IgD-negative memory B cell (primary cell): ENCODE data around the gene GABRE. TPM values are rescaled to one million over a fixed set of nuclear protein-coding genes. Genes with fewer than 3 reads are reported as not detected.

Experiments used
- H3K27ac Mint-ChIP-seq, 3 donors: one replicate each; pipeline ENCODE4 v1.8.0; 2020 to 2022; ENCODE audit warnings: mild to moderate bottlenecking in 3 of 3, mixed read lengths in 3 of 3, moderate library complexity in 1 of 3
- H3K27me3 Mint-ChIP-seq: one replicate; pipeline ENCODE4 v1.8.0; 2021; ENCODE audit warnings: mixed read lengths
- H3K36me3 Mint-ChIP-seq: one replicate; pipeline ENCODE4 v1.8.0; 2020; ENCODE audit warnings: mild to moderate bottlenecking, mixed read lengths
- H3K4me1 Mint-ChIP-seq, 3 donors: one replicate each; pipeline ENCODE4 v1.8.0; 2020 to 2022; ENCODE audit warnings: mixed read lengths in 3 of 3, mild to moderate bottlenecking in 1 of 3
- H3K4me3 Mint-ChIP-seq, 4 donors: one replicate each; pipeline ENCODE4 v1.8.0; 2020 to 2022; ENCODE audit warnings: mild to moderate bottlenecking in 4 of 4, mixed read lengths in 4 of 4, moderate library complexity in 3 of 4
- H3K9me3 Mint-ChIP-seq, 3 donors: one replicate each; pipeline ENCODE4 v1.8.0; 2020 to 2021; ENCODE audit warnings: mixed read lengths in 3 of 3, mild to moderate bottlenecking in 1 of 3
- polyA plus RNA-seq: library from polyadenylated mRNA; unstranded; fragments of 300-500 nt; fragmentation: Illumina TruSeq; gene quantifications from one replicate; pipeline ENCODE4 v1.2.3, GENCODE V29; 2021

The GABRE gene
- polyA plus RNA-seq, 1 donor from 2014 or later = not detected

GRCh38 chrX:151977923-151978322 lies 3.4 kb upstream of the GABRE start:
- Mint-ChIP-seq H3K27ac (no peak overlapping the region), H3K9me3 (peaks cover 0 to 2% (median 0%) of the 10 kb centered on the region in 3 donors), H3K4me1 (no peaks in the 10 kb centered on the region), H3K4me3 (no peak overlapping the region), H3K36me3 (no peaks in the 10 kb centered on the region), H3K27me3 (peaks cover 8% of the 10 kb centered on the region)

- peaks cover 8% of the 10 kb centered on the region for H3K27me3 Mint-ChIP-seq
- no peaks in the 10 kb centered on the region for H3K4me1 Mint-ChIP-seq
- no peak overlapping the region for H3K27ac Mint-ChIP-seq
- no peak overlapping the region for H3K4me3 Mint-ChIP-seq
- H3K9me3 Mint-ChIP-seq = peaks cover 0 to 2% (median 0%) of the 10 kb centered on the region in 3 donors
- no peaks in the 10 kb centered on the region for H3K36me3 Mint-ChIP-seq
Measured at GRCh38 chrX:151977009-151977408, 2.5 kb upstream of the GABRE start.

GRCh38 chrX:151975736-151976275 lies 1.3 kb upstream of the GABRE start:
- H3K27ac Mint-ChIP-seq = peak overlapping the region in 1 of 3 donors; percentile 9
- H3K4me3 Mint-ChIP-seq = peak overlapping the region in 1 of 4 donors; percentile 36
- peaks cover 0 to 2% (median 0%) of the 10 kb centered on the region in 3 donors for H3K9me3 Mint-ChIP-seq

GRCh38 chrX:151975228-151975593 lies 735 bp upstream of the GABRE start:
- no peaks in the 10 kb centered on the region for H3K4me1 Mint-ChIP-seq
- H3K27me3 Mint-ChIP-seq = peaks cover 8% of the 10 kb centered on the region
- no peak overlapping the region for H3K4me3 Mint-ChIP-seq
- no peak overlapping the region for H3K27ac Mint-ChIP-seq
- H3K9me3 Mint-ChIP-seq = peaks cover 0 to 2% (median 0%) of the 10 kb centered on the region in 3 donors
- H3K36me3 Mint-ChIP-seq = no peaks in the 10 kb centered on the region

More at GRCh38 chrX:151975736-151976275, 1.3 kb upstream of the GABRE start:
- no peaks in the 10 kb centered on the region for H3K4me1 Mint-ChIP-seq
- H3K27me3 Mint-ChIP-seq = peaks cover 8% of the 10 kb centered on the region
- H3K36me3 Mint-ChIP-seq = no peaks in the 10 kb centered on the region

- Mint-ChIP-seq H3K36me3 (no peaks in the 10 kb centered on the region), H3K27ac (no peak overlapping the region), H3K9me3 (peaks cover 0 to 7% (median 4%) of the 10 kb centered on the region in 3 donors), H3K27me3 (peaks cover 8% of the 10 kb centered on the region), H3K4me3 (peak overlapping the region in 1 of 4 donors; percentile 81), H3K4me1 (no peaks in the 10 kb centered on the region)
Measured at GRCh38 chrX:151973851-151974335, 583 bp downstream of the GABRE start.

- Mint-ChIP-seq H3K27ac (no peak overlapping the region), H3K36me3 (no peaks in the 10 kb centered on the region), H3K9me3 (peaks cover 0 to 7% (median 4%) of the 10 kb centered on the region in 3 donors), H3K4me1 (no peaks in the 10 kb centered on the region), H3K4me3 (no peak overlapping the region), H3K27me3 (peaks cover 8% of the 10 kb centered on the region)
Measured at GRCh38 chrX:151973060-151973661, 1.3 kb downstream of the GABRE start.

GRCh38 chrX:151970661-151971060 lies 3.8 kb downstream of the GABRE start:
- peak overlapping the region in 1 of 4 donors; percentile 60 for H3K4me3 Mint-ChIP-seq
- H3K27ac Mint-ChIP-seq = peak overlapping the region in 1 of 3 donors; percentile 77
- no peaks in the 10 kb centered on the region for H3K4me1 Mint-ChIP-seq
- H3K9me3 Mint-ChIP-seq = peaks cover 0 to 4% (median 4%) of the 10 kb centered on the region in 3 donors
- H3K27me3 Mint-ChIP-seq = peaks cover 8% of the 10 kb centered on the region
- H3K36me3 Mint-ChIP-seq = no peaks in the 10 kb centered on the region

- H3K27me3 Mint-ChIP-seq = peaks cover 8% of the 10 kb centered on the region
- H3K4me3 Mint-ChIP-seq = no peak overlapping the region
- H3K36me3 Mint-ChIP-seq = no peaks in the 10 kb centered on the region
- H3K4me1 Mint-ChIP-seq = no peaks in the 10 kb centered on the region
- H3K9me3 Mint-ChIP-seq = peaks cover 0 to 4% (median 4%) of the 10 kb centered on the region in 3 donors
- no peak overlapping the region for H3K27ac Mint-ChIP-seq
Measured at GRCh38 chrX:151970027-151970426, 4.4 kb downstream of the GABRE start.

- Mint-ChIP-seq H3K4me1 (no peaks in the 10 kb centered on the region), H3K36me3 (no peaks in the 10 kb centered on the region), H3K27me3 (no peaks in the 10 kb centered on the region), H3K9me3 (peaks cover 0 to 6% (median 4%) of the 10 kb centered on the region in 3 donors), H3K27ac (no peak overlapping the region), H3K4me3 (no peak overlapping the region)
Measured at GRCh38 chrX:151966236-151966635, 8.2 kb downstream of the GABRE start.

- Mint-ChIP-seq H3K4me3 (no peak overlapping the region), H3K4me1 (no peaks in the 10 kb centered on the region), H3K27ac (peak overlapping the region in 1 of 3 donors; percentile 47), H3K36me3 (no peaks in the 10 kb centered on the region), H3K27me3 (no peaks in the 10 kb centered on the region), H3K9me3 (peaks cover 0 to 5% (median 2%) of the 10 kb centered on the region in 3 donors)
Measured at GRCh38 chrX:151962034-151962433, 12.4 kb downstream of the GABRE start.

GRCh38 chrX:151958101-151958500 lies 16.4 kb downstream of the GABRE start:
- Mint-ChIP-seq H3K4me3 (no peak overlapping the region), H3K9me3 (peaks cover 2 to 5% (median 2%) of the 10 kb centered on the region in 3 donors), H3K36me3 (no peaks in the 10 kb centered on the region), H3K27ac (no peak overlapping the region), H3K4me1 (no peaks in the 10 kb centered on the region), H3K27me3 (no peaks in the 10 kb centered on the region)

GRCh38 chrX:151954730-151955129 lies 19.7 kb downstream of the GABRE start:
- Mint-ChIP-seq H3K36me3 (no peaks in the 10 kb centered on the region), H3K4me3 (no peak overlapping the region), H3K4me1 (no peaks in the 10 kb centered on the region), H3K27me3 (no peaks in the 10 kb centered on the region), H3K27ac (peak overlapping the region in 1 of 3 donors; percentile 6), H3K9me3 (peaks cover 0 to 2% (median 0%) of the 10 kb centered on the region in 3 donors)

- Mint-ChIP-seq H3K4me1 (no peaks in the 10 kb centered on the region), H3K27ac (no peak overlapping the region), H3K27me3 (no peaks in the 10 kb centered on the region), H3K4me3 (no peak overlapping the region), H3K36me3 (no peaks in the 10 kb centered on the region), H3K9me3 (peaks cover 0 to 4% (median 0%) of the 10 kb centered on the region in 3 donors)
Measured at GRCh38 chrX:151938172-151938571, 36.3 kb downstream of the GABRE start.

GRCh38 chrX:151935358-151935757 lies 39.1 kb downstream of the GABRE start:
- H3K36me3 Mint-ChIP-seq = no peaks in the 10 kb centered on the region
- H3K4me1 Mint-ChIP-seq = no peaks in the 10 kb centered on the region
- H3K27me3 Mint-ChIP-seq = no peaks in the 10 kb centered on the region
- H3K4me3 Mint-ChIP-seq = peak overlapping the region in 1 of 4 donors; percentile 27
- no peak overlapping the region for H3K27ac Mint-ChIP-seq
- H3K9me3 Mint-ChIP-seq = no peaks in the 10 kb centered on the region

GRCh38 chrX:151929126-151929525 lies 45.4 kb downstream of the GABRE start:
- H3K4me1 Mint-ChIP-seq = no peaks in the 10 kb centered on the region
- H3K4me3 Mint-ChIP-seq = no peak overlapping the region
- H3K9me3 Mint-ChIP-seq = peaks cover 0 to 2% (median 1%) of the 10 kb centered on the region in 3 donors
- no peaks in the 10 kb centered on the region for H3K27me3 Mint-ChIP-seq
- H3K36me3 Mint-ChIP-seq = no peaks in the 10 kb centered on the region
- H3K27ac Mint-ChIP-seq = no peak overlapping the region

- no peaks in the 10 kb centered on the region for H3K27me3 Mint-ChIP-seq
- H3K9me3 Mint-ChIP-seq = peaks cover 0 to 2% (median 2%) of the 10 kb centered on the region in 3 donors
- no peaks in the 10 kb centered on the region for H3K36me3 Mint-ChIP-seq
- H3K4me1 Mint-ChIP-seq = no peaks in the 10 kb centered on the region
- no peak overlapping the region for H3K27ac Mint-ChIP-seq
- H3K4me3 Mint-ChIP-seq = no peak overlapping the region
Measured at GRCh38 chrX:151923648-151924047, 50.8 kb downstream of the GABRE start.
